GM12892 (cell line): ENCODE results near the gene GEMIN4.

Experiments used
- POLR2A ChIP-seq: IDR thresholded peaks from 2 replicates; pipeline ENCODE4 v1.6.1; 2011; ENCODE audit warnings: low read depth, low read length, control low read depth
- POLR2AphosphoS5 ChIP-seq: IDR thresholded peaks from 2 replicates; pipeline ENCODE4 v1.6.1; 2011; ENCODE audit warnings: low read depth, low read length, control low read depth
- TAF1 ChIP-seq: IDR thresholded peaks from 2 replicates; pipeline ENCODE4 v1.6.1; 2011; ENCODE audit warnings: low read depth, mild to moderate bottlenecking, control low read depth, low read length, borderline replicate concordance

DNA sequence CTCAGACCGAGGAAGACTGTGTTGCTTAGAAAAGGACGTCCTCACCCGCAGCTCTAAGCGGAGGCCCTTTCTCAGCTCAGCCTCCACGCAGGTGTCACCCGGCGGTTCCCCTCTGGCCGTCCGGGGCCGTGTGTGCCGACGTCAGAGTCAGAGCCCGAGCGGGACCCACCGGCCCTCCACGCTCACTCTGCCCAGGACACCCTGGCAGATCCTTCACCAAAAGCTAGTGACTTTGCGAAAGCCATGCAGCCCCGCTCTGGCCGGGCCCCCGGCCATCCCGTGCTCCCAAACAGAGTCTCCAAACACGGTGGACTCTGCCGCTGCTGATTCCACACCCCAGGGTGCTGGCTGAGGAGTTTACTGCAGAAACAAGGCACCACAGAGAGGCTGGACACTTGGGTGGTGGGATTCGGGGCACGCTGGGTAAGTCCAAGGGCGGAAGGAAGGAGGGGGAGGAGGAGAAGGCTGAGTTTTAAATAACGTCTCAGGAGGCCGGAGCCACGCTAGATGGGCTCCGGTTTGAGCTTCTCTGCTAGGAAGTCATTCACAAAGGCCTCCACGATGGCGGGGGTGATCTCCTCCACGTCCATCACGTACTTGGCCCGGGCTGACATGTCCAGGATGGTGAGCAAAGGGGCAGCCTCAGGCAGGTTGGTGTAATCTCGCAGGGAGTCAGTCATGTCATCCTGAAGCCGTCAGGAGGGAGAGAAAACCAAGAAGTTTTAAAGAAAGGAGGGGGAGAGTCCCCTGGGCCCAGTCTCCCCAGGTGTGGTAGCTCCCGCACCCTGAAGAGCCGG, 48.6 kb upstream of the GEMIN4 start:
- TF ChIP-seq POLR2A (no peak), TAF1 (no peak), POLR2AphosphoS5 (no peak)
